ENCODE data around the gene KIF6. TPM values are rescaled to one million over a fixed set of nuclear protein-coding genes. Genes with fewer than 3 reads are reported as not detected.

KIF6 gene
- total RNA-seq, 1 donor: 0.27 TPM

DNA sequence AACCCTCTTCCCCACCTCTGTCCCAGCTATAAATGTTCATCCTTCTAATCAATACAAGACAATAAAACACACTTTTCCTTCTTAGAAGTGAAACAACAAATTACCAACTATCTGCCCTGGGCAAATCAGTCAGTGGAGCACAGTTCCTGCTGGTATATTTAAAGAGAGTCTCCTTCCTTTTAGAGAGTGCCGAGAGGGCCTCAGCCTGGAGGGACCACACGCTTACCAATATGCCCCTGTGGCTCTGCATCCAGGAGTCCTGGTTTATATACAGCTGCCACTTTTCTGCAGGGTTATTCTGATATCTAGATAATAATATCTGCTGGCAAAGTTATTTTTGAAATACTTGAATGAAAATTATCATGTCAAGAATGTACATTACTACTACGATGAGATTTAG, 315.3 kb downstream of the KIF6 start:
- TF ChIP-seq, protein P1, sequence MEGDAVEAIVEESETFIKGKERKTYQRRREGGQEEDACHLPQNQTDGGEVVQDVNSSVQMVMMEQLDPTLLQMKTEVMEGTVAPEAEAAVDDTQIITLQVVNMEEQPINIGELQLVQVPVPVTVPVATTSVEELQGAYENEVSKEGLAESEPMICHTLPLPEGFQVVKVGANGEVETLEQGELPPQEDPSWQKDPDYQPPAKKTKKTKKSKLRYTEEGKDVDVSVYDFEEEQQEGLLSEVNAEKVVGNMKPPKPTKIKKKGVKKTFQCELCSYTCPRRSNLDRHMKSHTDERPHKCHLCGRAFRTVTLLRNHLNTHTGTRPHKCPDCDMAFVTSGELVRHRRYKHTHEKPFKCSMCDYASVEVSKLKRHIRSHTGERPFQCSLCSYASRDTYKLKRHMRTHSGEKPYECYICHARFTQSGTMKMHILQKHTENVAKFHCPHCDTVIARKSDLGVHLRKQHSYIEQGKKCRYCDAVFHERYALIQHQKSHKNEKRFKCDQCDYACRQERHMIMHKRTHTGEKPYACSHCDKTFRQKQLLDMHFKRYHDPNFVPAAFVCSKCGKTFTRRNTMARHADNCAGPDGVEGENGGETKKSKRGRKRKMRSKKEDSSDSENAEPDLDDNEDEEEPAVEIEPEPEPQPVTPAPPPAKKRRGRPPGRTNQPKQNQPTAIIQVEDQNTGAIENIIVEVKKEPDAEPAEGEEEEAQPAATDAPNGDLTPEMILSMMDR (IDR thresholded peaks at IDR 0.05; ENCODE audit: insufficient read depth, low read length): no peak
- DNase-seq (ENCODE audit: low read depth): no peak
- H3K4me3 ChIP-seq (ENCODE audit: low read depth, low read length): no peak overlapping the region

DNA sequence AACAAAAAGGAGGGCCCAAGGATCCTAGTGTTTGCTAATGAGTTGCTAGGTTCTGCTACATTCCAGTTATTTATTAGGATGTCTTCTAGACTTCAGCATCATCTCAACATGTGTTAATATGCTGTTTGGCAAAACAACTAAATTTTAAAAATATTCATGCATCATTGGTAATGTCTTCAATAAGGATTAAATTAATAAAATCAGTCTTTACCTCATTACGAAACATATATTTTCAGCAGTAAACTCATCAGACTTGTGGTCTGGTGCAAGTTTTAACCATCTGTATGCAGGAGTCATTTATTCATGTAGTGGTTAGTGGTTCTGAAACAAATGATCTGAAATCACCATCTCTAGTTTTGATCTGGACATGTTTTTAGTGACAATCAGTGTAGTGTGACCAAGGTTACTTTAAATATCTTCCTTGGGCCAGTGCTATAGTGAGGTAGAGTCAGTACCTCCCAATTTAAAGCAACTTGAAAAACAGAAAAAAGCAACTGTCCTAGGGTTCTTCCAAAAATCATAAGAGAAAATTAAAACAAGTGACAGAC, 317.7 kb downstream of the KIF6 start:
- TF ChIP-seq, protein P1 (IDR thresholded peaks at IDR 0.05; ENCODE audit: insufficient read depth, low read length): no peak
- DNase-seq (ENCODE audit: low read depth): no peak
- H3K4me3 ChIP-seq (ENCODE audit: low read depth, low read length): no peak overlapping the region

DNA sequence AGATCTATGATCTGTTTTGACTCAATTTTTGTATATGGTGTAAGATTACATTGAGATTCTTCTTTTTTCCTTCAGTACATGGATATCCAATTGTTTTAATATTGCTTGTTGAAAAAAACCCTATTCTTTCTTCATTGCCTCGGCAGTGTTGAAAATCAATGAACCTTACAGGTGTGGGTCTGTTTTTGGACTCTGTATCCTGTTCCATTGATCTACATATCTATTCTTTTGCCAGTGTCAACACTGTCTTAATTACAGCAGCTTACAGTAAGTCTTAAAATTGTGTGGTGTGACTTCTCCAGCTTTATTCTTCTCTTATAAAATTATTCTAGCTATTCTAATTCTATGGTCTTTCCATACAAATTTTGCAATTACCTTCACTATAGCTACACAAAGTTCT, 320.9 kb downstream of the KIF6 start:
- TF ChIP-seq, protein P1 (IDR thresholded peaks at IDR 0.05; ENCODE audit: insufficient read depth, low read length): no peak
- DNase-seq (ENCODE audit: low read depth): no peak
- no peak overlapping the region for H3K4me3 ChIP-seq (ENCODE audit: low read depth, low read length)

DNA sequence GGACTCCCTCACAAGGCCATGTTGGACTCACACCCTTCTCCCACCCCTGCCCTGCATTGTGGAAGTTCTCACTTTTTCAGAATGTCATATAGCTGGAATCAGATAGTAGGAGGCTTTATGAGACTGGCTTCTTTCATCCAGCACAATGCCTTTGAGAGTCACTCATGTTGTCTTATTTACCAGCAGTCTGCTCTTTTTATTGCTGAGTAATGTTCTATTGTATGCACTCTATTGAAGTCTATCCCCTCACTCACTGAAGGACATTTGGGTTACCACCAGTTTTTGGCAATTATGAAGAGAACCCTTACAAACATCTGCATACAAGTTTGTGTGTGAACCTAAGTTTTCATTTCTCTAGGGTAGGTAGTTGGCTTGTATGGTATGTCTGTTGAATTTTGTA, 321.9 kb downstream of the KIF6 start:
- no peak overlapping the region for H3K4me3 ChIP-seq (ENCODE audit: low read depth, low read length)
- no peak for DNase-seq (ENCODE audit: low read depth)
- TF ChIP-seq, protein P1 (IDR thresholded peaks at IDR 0.05; ENCODE audit: insufficient read depth, low read length): no peak

- no peak for DNase-seq (ENCODE audit: low read depth)
- TF ChIP-seq, protein P1 (IDR thresholded peaks at IDR 0.05; ENCODE audit: insufficient read depth, low read length): no peak
- H3K4me3 ChIP-seq (ENCODE audit: low read depth, low read length): no peak overlapping the region
Observed at GRCh38 chr6:39402239-39402751, 322.9 kb downstream of the KIF6 start.

GRCh38 chr6:39401376-39401775, 323.8 kb downstream of the KIF6 start:
- no peak for DNase-seq (ENCODE audit: low read depth)
- TF ChIP-seq, protein P1 (IDR thresholded peaks at IDR 0.05; ENCODE audit: insufficient read depth, low read length): no peak
- no peak overlapping the region for H3K4me3 ChIP-seq (ENCODE audit: low read depth, low read length)

GRCh38 chr6:39400026-39400425, 325.2 kb downstream of the KIF6 start:
- TF ChIP-seq, protein P1 (IDR thresholded peaks at IDR 0.05; ENCODE audit: insufficient read depth, low read length): no peak
- DNase-seq (ENCODE audit: low read depth): no peak
- no peak overlapping the region for H3K4me3 ChIP-seq (ENCODE audit: low read depth, low read length)

Measured in fibroblast of the aortic adventitia (primary cell).